Activated CD4-positive, alpha-beta T cell treated with anti-CD3 and anti-CD28 coated beads for 36 hours (primary cell): ENCODE data around the gene PDZK1IP1. TPM values are rescaled to one million over a fixed set of nuclear protein-coding genes. Genes with fewer than 3 reads are reported as not detected.
"Not testable (repeated sequence)": the region's sequence is repeated elsewhere in the genome, so short reads cannot be mapped to it uniquely, and the experiment has no call there.

Experiments used
- ATAC-seq: fragments of 200-7000 bp; cut with Tn5 transposase; one replicate; pipeline ENCODE4 v1.10.0; 2021; ENCODE audit warnings: mild to moderate bottlenecking, moderate library complexity
- CTCF ChIA-PET: fragments of 350-600 bp; sonication (Branson Sonifier 250); formaldehyde crosslinking; loops from one replicate; lab custom pipeline; 2021; ENCODE audit warnings: antibody characterized with exemption; lab: Charles Lee
- POLR2A ChIA-PET: fragments of 350-600 bp; sonication (Branson Sonifier 250); formaldehyde crosslinking; loops from one replicate; lab custom pipeline; 2021; ENCODE audit warnings: antibody characterized with exemption, inconsistent platforms; lab: Charles Lee
- DNase-seq: peaks from one replicate; pipeline ENCODE4 v3.0.0-alpha.2; 2020
- H3K27ac Mint-ChIP-seq: one replicate; pipeline ENCODE4 v1.8.0; 2021; ENCODE audit warnings: mixed read lengths
- H3K27me3 Mint-ChIP-seq: one replicate; pipeline ENCODE4 v1.8.0; 2021; ENCODE audit warnings: mixed read lengths
- H3K36me3 Mint-ChIP-seq: one replicate; pipeline ENCODE4 v1.8.0; 2021; ENCODE audit warnings: low read depth, mixed read lengths
- H3K4me1 Mint-ChIP-seq: one replicate; pipeline ENCODE4 v1.8.0; 2021; ENCODE audit warnings: mixed read lengths
- H3K4me3 Mint-ChIP-seq: one replicate; pipeline ENCODE4 v1.8.0; 2021; ENCODE audit warnings: mild to moderate bottlenecking, moderate library complexity, mixed read lengths
- H3K9me3 Mint-ChIP-seq: one replicate; pipeline ENCODE4 v1.8.0; 2021; ENCODE audit warnings: low read depth, mixed read lengths
- intact Hi-C, 2 experiments: fragments of 100-400 bp; cut with DNase I in 1 of 2; cut with micrococcal nuclease in 1 of 2; formaldehyde crosslinking; loops; one replicate each; pipeline versions ENCODE4 v1.14.2 to v1.15.1; 2022 to 2024; cut with DNase I, micrococcal nuclease
- total RNA-seq, 2 experiments: library from RNA; stranded (reverse); gene quantifications; one replicate each; pipeline ENCODE4 v1.2.3, GENCODE V29; 2021

PDZK1IP1 gene
- total RNA-seq, 2 experiments from 2014 or later, result not detected

DNA sequence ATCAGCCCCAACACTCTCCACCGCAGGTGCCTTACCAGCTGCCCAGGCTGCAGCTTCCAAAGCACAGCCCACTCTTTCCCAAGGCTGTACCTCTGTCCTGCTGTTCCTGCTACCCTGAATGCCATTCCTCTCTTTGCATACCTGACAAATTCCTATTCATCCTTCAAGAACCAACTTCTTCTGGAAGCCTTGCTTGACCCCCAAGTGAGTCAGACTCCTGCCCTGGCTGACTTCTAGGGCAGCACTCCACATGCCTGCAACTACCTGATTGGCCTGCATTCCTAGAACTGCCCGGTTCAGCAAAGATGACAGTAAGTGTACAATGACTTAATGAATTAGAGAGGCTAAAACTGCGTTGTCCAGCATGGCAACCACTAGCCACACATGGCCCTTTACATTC lies 20.8 kb upstream of the PDZK1IP1 start:
- intact Hi-C loops, result no loop called here
- Mint-ChIP-seq H3K27ac (no peak overlapping the region), H3K9me3 (no peaks in the 10 kb centered on the region), H3K27me3 (no peaks in the 10 kb centered on the region), H3K4me3 (no peak overlapping the region), H3K36me3 (no peaks in the 10 kb centered on the region), H3K4me1 (no peaks in the 10 kb centered on the region)
- ChIA-PET CTCF (interaction anchor here (2.0 kb wide), 1 partner anchor 18 kb away, joined by 6 read pairs; no protein-coding TSS in a partner anchor), POLR2A (no interaction called here)
- no peak for ATAC-seq
- DNase-seq, result no peak

DNA sequence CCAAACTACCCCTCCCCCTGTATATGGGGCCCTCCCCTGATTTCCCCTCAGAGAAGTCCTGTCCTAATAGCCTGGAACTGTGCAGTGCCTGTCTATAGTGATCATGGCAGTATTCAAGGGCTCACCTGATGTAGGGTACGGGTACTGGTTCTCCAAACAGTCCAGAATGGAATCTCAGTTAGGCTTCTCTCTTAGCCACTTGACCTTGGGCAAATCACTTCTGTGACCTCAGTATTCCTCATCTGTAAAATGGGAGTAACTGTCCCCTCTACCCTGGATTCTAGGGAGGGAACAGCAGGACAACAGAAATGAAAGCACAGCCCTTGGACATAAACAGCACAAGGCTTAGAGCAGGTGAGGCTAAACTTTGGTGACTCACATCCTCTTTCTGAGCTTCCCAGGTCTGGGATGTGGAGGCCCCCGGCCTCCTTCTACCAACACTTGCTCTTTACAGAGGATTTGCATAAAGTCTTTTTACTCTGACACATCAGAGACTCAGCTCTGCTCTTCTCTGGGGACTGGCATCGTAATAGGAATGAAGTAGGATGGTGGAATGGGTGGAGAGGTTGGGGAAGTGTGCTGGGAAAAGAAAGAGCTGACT lies 20.0 kb upstream of the PDZK1IP1 start:
- no peaks in the 10 kb centered on the region for H3K4me1 Mint-ChIP-seq
- no peaks in the 10 kb centered on the region for H3K9me3 Mint-ChIP-seq
- H3K36me3 Mint-ChIP-seq, result no peaks in the 10 kb centered on the region
- peaks cover 2% of the 10 kb centered on the region for H3K27me3 Mint-ChIP-seq
- CTCF ChIA-PET, result interaction anchor here (2.0 kb wide), 1 partner anchor 17 kb away, joined by 6 read pairs; no protein-coding TSS in a partner anchor
- ATAC-seq (no peak), DNase-seq (no peak)
- H3K27ac Mint-ChIP-seq, result no peak overlapping the region
- POLR2A ChIA-PET, result no interaction called here
- intact Hi-C loops, result no loop called here
- H3K4me3 Mint-ChIP-seq, result no peak overlapping the region

- intact Hi-C loops, result no loop called here
- Mint-ChIP-seq H3K36me3 (no peaks in the 10 kb centered on the region), H3K4me3 (no peak overlapping the region), H3K27me3 (peaks cover 5% of the 10 kb centered on the region), H3K4me1 (no peaks in the 10 kb centered on the region), H3K9me3 (no peaks in the 10 kb centered on the region), H3K27ac (no peak overlapping the region)
- CTCF ChIA-PET, result no interaction called here
- ATAC-seq (no peak), DNase-seq (no peak)
- POLR2A ChIA-PET, result no interaction called here
Observed at GRCh38 chr1:47209091-47209490, 19.3 kb upstream of the PDZK1IP1 start.

- CTCF ChIA-PET, result interaction anchor here (1.3 kb wide), 1 partner anchor 15 kb away, joined by 5 read pairs; no protein-coding TSS in a partner anchor
- Mint-ChIP-seq H3K4me3 (no peak overlapping the region), H3K36me3 (no peaks in the 10 kb centered on the region), H3K27me3 (peaks cover 9% of the 10 kb centered on the region), H3K27ac (no peak overlapping the region), H3K9me3 (no peaks in the 10 kb centered on the region), H3K4me1 (no peaks in the 10 kb centered on the region)
- DNase-seq, result no peak
- POLR2A ChIA-PET, result no interaction called here
- no peak for ATAC-seq
- intact Hi-C loops, result no loop called here
Observed at GRCh38 chr1:47208374-47208850, 18.6 kb upstream of the PDZK1IP1 start.

DNA sequence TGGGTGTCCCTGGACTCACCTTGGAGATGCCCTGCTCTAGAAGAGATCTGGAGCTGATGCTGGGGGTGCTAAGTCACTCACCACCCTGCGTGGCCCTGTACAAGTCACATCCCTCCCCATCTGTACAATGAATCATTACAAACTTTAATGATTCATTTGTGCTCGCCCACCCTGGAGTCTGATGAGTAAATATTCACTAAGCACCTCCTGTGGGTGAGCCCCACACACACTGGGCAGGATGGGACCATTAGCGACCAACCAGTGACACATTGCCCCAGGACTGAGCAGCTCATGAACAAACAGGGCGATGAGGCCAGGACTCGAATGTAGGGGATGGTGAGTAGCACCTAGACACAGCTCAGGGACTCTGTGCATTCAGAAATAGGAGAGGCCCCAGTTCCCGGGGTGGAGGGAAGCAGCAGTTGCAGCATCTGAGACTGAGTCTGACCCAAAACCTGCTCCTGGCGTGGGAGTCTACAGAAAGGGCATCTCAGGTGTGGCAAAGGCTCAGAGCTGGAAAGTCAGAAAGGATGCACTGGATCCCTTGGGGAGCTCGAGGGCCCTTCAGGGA lies 18.1 kb upstream of the PDZK1IP1 start:
- POLR2A ChIA-PET, result no interaction called here
- no peak overlapping the region for H3K27ac Mint-ChIP-seq
- no peaks in the 10 kb centered on the region for H3K4me1 Mint-ChIP-seq
- H3K4me3 Mint-ChIP-seq, result no peak overlapping the region
- H3K9me3 Mint-ChIP-seq, result no peaks in the 10 kb centered on the region
- intact Hi-C loops, result no loop called here
- CTCF ChIA-PET, result interaction anchor here (0.6 to 1.3 kb wide), 2 partner anchors 15 to 55 kb away, joined by 3 to 5 read pairs; no protein-coding TSS in a partner anchor
- ATAC-seq, result peak; percentile 82
- DNase-seq, result peak; percentile 29
- H3K27me3 Mint-ChIP-seq, result peaks cover 12% of the 10 kb centered on the region
- H3K36me3 Mint-ChIP-seq, result no peaks in the 10 kb centered on the region

- H3K9me3 Mint-ChIP-seq, result no peaks in the 10 kb centered on the region
- intact Hi-C loops, result no loop called here
- no peaks in the 10 kb centered on the region for H3K36me3 Mint-ChIP-seq
- no peak overlapping the region for H3K27ac Mint-ChIP-seq
- H3K27me3 Mint-ChIP-seq, result peaks cover 12% of the 10 kb centered on the region
- ChIA-PET CTCF (interaction anchor here (3.0 kb wide), 1 partner anchor 12 kb away, joined by 10 read pairs; no protein-coding TSS in a partner anchor), POLR2A (no interaction called here)
- H3K4me3 Mint-ChIP-seq, result no peak overlapping the region
- DNase-seq, result no peak
- ATAC-seq, result no peak
- no peaks in the 10 kb centered on the region for H3K4me1 Mint-ChIP-seq
Observed at GRCh38 chr1:47205918-47206317, 16.1 kb upstream of the PDZK1IP1 start.

- DNase-seq, H3K27ac Mint-ChIP-seq, H3K4me1 Mint-ChIP-seq, ATAC-seq, POLR2A ChIA-PET, intact Hi-C loops, H3K36me3 Mint-ChIP-seq, H3K9me3 Mint-ChIP-seq, H3K4me3 Mint-ChIP-seq: not testable (repeated sequence)
- H3K27me3 Mint-ChIP-seq, result peaks cover 25% of the 10 kb centered on the region
- CTCF ChIA-PET, result interaction anchor here (3.5 kb wide), 1 partner anchor 11 kb away, joined by 12 read pairs; no protein-coding TSS in a partner anchor
Observed at GRCh38 chr1:47203504-47203903, 13.7 kb upstream of the PDZK1IP1 start.

DNA sequence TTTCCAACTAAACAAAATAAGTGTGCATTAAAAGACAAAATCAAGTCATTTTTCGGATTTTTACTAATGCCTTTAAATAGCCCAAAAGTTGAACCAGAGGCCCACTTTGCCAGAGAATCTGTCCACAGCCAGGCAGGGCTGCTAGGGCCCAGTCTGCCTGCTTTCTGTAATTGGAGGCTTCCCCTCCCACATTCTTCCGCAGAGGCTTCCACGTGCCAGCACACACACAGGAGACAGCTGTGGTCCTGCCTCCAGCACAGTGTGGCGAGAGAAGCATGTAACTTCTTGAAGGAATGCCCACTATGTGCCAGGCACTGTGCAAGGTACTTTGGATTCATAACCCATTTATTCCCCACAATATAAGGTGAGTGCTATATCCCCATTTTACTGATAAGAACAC lies 11.3 kb upstream of the PDZK1IP1 start:
- ATAC-seq (no peak), DNase-seq (no peak)
- H3K4me3 Mint-ChIP-seq, result no peak overlapping the region
- intact Hi-C loops, result no loop called here
- no peaks in the 10 kb centered on the region for H3K4me1 Mint-ChIP-seq
- no peak overlapping the region for H3K27ac Mint-ChIP-seq
- H3K27me3 Mint-ChIP-seq, result peaks cover 30% of the 10 kb centered on the region
- POLR2A ChIA-PET, result interaction anchor here (0.6 kb wide), 1 partner anchor 13 kb away, joined by 3 read pairs; no protein-coding TSS in a partner anchor
- H3K9me3 Mint-ChIP-seq, result no peaks in the 10 kb centered on the region
- no peaks in the 10 kb centered on the region for H3K36me3 Mint-ChIP-seq
- CTCF ChIA-PET, result interaction anchor here (1.2 to 3.5 kb wide), 2 partner anchors 8 to 120 kb away, joined by 3 to 12 read pairs; no protein-coding TSS in a partner anchor

GRCh38 chr1:47198214-47198613 lies 8.4 kb upstream of the PDZK1IP1 start:
- Mint-ChIP-seq H3K27ac (no peak overlapping the region), H3K4me1 (no peaks in the 10 kb centered on the region), H3K36me3 (no peaks in the 10 kb centered on the region), H3K27me3 (peaks cover 25% of the 10 kb centered on the region), H3K4me3 (no peak overlapping the region), H3K9me3 (no peaks in the 10 kb centered on the region)
- DNase-seq (no peak), ATAC-seq (no peak)
- ChIA-PET CTCF (no interaction called here), POLR2A (no interaction called here)
- intact Hi-C loops, result no loop called here

DNA sequence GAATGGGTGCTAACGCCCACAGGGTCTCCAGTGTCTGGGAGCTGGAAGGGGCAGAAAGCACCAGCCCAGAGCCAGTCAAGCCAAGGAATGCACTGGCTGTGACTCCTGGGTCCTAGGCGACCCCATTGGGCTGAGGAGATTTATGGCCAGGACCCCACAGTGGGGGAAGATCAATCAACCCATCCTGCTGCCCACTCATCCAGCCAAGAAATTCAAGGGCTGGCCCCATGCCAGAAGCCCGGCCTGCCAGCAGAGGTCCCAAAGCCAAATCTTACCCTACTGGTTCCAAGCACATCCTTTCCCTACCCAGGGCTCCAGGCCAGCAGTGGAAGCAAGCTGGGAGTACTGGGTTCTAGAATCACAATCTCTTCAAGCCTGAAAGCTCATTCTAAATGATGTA lies 6.8 kb upstream of the PDZK1IP1 start:
- Mint-ChIP-seq H3K27me3 (peaks cover 23% of the 10 kb centered on the region), H3K4me3 (no peak overlapping the region), H3K9me3 (no peaks in the 10 kb centered on the region), H3K4me1 (no peaks in the 10 kb centered on the region), H3K27ac (no peak overlapping the region), H3K36me3 (no peaks in the 10 kb centered on the region)
- CTCF ChIA-PET, result interaction anchor here (1.1 to 10.6 kb wide), 2 partner anchors 19 to 66 kb away, joined by 6 to 121 read pairs; no protein-coding TSS in a partner anchor
- intact Hi-C loops, result no loop called here
- ATAC-seq (no peak), DNase-seq (no peak)
- POLR2A ChIA-PET, result no interaction called here

- ATAC-seq, POLR2A ChIA-PET, H3K4me1 Mint-ChIP-seq, intact Hi-C loops, H3K9me3 Mint-ChIP-seq, H3K36me3 Mint-ChIP-seq, H3K4me3 Mint-ChIP-seq, H3K27ac Mint-ChIP-seq, DNase-seq: not testable (repeated sequence)
- CTCF ChIA-PET, result interaction anchor here (0.6 to 10.6 kb wide), 3 partner anchors 18 to 67 kb away, joined by 3 to 121 read pairs (median 6); no protein-coding TSS in a partner anchor
- peaks cover 23% of the 10 kb centered on the region for H3K27me3 Mint-ChIP-seq
Observed at GRCh38 chr1:47195981-47196380, 6.1 kb upstream of the PDZK1IP1 start.
